ENCODE measurements around the gene VTCN1.

DNA sequence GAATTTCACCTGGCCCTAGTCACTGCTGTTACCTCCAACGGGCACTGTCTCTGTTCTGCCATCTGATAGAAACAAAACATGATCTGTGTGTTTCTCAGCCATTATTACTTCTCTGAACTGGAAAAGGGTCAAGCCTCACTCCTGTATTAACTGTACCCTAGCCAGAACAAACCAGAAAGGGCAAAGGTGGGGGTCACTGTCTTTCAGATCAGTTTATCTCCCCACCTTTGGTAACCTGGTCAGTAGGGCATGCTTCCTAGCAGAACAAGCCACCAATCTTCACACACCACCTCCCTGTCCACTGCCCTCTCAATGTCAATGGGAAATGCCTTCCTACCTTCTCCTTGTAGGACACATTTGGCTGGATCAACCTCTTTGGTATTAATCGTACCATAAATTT is 93.0 kb downstream of the VTCN1 start:
- TF ChIP-seq, protein P1, sequence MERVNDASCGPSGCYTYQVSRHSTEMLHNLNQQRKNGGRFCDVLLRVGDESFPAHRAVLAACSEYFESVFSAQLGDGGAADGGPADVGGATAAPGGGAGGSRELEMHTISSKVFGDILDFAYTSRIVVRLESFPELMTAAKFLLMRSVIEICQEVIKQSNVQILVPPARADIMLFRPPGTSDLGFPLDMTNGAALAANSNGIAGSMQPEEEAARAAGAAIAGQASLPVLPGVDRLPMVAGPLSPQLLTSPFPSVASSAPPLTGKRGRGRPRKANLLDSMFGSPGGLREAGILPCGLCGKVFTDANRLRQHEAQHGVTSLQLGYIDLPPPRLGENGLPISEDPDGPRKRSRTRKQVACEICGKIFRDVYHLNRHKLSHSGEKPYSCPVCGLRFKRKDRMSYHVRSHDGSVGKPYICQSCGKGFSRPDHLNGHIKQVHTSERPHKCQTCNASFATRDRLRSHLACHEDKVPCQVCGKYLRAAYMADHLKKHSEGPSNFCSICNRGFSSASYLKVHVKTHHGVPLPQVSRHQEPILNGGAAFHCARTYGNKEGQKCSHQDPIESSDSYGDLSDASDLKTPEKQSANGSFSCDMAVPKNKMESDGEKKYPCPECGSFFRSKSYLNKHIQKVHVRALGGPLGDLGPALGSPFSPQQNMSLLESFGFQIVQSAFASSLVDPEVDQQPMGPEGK (CRISPR knock-in tag; IDR thresholded peaks at IDR 0.05; ENCODE audit: borderline replicate concordance): no peak
- TF ChIP-seq, protein P2, sequence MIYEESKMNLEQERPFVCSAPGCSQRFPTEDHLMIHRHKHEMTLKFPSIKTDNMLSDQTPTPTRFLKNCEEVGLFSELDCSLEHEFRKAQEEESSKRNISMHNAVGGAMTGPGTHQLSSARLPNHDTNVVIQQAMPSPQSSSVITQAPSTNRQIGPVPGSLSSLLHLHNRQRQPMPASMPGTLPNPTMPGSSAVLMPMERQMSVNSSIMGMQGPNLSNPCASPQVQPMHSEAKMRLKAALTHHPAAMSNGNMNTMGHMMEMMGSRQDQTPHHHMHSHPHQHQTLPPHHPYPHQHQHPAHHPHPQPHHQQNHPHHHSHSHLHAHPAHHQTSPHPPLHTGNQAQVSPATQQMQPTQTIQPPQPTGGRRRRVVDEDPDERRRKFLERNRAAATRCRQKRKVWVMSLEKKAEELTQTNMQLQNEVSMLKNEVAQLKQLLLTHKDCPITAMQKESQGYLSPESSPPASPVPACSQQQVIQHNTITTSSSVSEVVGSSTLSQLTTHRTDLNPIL (CRISPR knock-in tag; IDR thresholded peaks at IDR 0.05; ENCODE audit: low read depth): no peak
- TF ChIP-seq, protein P3, sequence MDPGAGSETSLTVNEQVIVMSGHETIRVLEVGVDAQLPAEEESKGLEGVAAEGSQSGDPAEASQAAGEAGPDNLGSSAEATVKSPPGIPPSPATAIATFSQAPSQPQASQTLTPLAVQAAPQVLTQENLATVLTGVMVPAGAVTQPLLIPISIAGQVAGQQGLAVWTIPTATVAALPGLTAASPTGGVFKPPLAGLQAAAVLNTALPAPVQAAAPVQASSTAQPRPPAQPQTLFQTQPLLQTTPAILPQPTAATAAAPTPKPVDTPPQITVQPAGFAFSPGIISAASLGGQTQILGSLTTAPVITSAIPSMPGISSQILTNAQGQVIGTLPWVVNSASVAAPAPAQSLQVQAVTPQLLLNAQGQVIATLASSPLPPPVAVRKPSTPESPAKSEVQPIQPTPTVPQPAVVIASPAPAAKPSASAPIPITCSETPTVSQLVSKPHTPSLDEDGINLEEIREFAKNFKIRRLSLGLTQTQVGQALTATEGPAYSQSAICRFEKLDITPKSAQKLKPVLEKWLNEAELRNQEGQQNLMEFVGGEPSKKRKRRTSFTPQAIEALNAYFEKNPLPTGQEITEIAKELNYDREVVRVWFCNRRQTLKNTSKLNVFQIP (CRISPR knock-in tag; IDR thresholded peaks at IDR 0.05; ENCODE audit: borderline replicate concordance, low read depth): no peak
- TF ChIP-seq RARB (CRISPR knock-in tag; IDR thresholded peaks at IDR 0.05) (no peak), ZNF565 (CRISPR knock-in tag; conservative IDR thresholded peaks at IDR 0.05; ENCODE audit: low read depth) (no peak), ZFP30 (CRISPR knock-in tag; IDR thresholded peaks at IDR 0.05) (no peak), BACH2 (CRISPR knock-in tag; IDR thresholded peaks at IDR 0.05; ENCODE audit: borderline replicate concordance) (no peak)
- TF ChIP-seq, protein P4, sequence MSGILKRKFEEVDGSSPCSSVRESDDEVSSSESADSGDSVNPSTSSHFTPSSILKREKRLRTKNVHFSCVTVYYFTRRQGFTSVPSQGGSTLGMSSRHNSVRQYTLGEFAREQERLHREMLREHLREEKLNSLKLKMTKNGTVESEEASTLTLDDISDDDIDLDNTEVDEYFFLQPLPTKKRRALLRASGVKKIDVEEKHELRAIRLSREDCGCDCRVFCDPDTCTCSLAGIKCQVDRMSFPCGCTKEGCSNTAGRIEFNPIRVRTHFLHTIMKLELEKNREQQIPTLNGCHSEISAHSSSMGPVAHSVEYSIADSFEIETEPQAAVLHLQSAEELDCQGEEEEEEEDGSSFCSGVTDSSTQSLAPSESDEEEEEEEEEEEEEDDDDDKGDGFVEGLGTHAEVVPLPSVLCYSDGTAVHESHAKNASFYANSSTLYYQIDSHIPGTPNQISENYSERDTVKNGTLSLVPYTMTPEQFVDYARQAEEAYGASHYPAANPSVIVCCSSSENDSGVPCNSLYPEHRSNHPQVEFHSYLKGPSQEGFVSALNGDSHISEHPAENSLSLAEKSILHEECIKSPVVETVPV (CRISPR knock-in tag; IDR thresholded peaks at IDR 0.05): no peak
